ENCODE data around the gene SERPINB13. TPM values are rescaled to one million over a fixed set of nuclear protein-coding genes. Genes with fewer than 3 reads are reported as not detected.

SERPINB13 gene
- polyA plus RNA-seq, 1 donor (not counting 4 experiments of a cell fraction or from before 2014, with no cell fraction given) = 44.6 TPM

DNA sequence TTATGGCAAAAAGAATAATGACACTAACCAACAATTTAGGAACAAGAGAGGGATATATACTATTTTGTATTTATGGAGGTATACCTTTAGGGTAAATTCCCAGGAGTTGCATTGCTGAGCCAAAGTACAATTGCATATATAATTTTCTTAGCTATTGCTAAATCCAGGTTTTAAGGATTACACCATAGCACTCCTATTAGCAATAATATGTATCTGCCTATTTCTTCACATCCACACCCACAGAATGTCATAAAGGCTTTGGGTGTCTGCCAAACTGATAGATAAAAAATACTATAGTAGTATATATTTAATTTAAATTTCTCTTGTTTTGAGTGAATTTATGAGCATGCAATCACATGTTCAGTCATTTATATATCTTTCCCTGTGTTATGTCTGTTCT lies 11.5 kb upstream of the SERPINB13 start:
- Histone ChIP-seq H3K36me3 (ENCODE audit: control insufficient read depth in 2 of 2, extremely low read depth in 1 of 2, insufficient read depth in 2 of 2, low read length in 2 of 2) (no peaks in the 10 kb centered on the region), H3K4me2 (ENCODE audit: control insufficient read depth, extremely low read depth, insufficient read depth, low read depth, low read length) (no peak overlapping the region), H3K4me1 (ENCODE audit: control insufficient read depth, extremely low read depth, insufficient read depth, low read length) (peaks cover 3% of the 10 kb centered on the region), H3K79me2 (ENCODE audit: control insufficient read depth, insufficient read depth, low read length) (no peaks in the 10 kb centered on the region), H3K27ac (ENCODE audit: control insufficient read depth, insufficient read depth, low read length) (no peak overlapping the region), H3K9me1 (ENCODE audit: control insufficient read depth, extremely low read depth, insufficient read depth, low read length) (no peaks in the 10 kb centered on the region), H3K27me3 (ENCODE audit: control insufficient read depth, extremely low read depth, insufficient read depth, low read length) (no peaks in the 10 kb centered on the region), H2AFZ (ENCODE audit: control insufficient read depth, low read length) (no peak overlapping the region), H4K20me1 (ENCODE audit: control insufficient read depth, extremely low read depth, insufficient read depth, low read length) (no peaks in the 10 kb centered on the region), H3K9ac (ENCODE audit: control insufficient read depth, extremely low read depth, insufficient read depth, low read length) (no peak overlapping the region), H3K4me3 (ENCODE audit: control insufficient read depth in 2 of 3, extremely low read depth in 1 of 3, insufficient read depth in 2 of 3, low read depth in 1 of 3, low read length in 3 of 3) (no peak overlapping the region), H3K9me3 (ENCODE audit: control insufficient read depth, low read depth, low read length) (no peaks in the 10 kb centered on the region)
- DNase-seq (ENCODE audit: low read depth, low spot score) = no peak
- no peak for TF ChIP-seq EZH2 (IDR thresholded peaks at IDR 0.05; ENCODE audit: low read length)
- TF ChIP-seq, protein P1, sequence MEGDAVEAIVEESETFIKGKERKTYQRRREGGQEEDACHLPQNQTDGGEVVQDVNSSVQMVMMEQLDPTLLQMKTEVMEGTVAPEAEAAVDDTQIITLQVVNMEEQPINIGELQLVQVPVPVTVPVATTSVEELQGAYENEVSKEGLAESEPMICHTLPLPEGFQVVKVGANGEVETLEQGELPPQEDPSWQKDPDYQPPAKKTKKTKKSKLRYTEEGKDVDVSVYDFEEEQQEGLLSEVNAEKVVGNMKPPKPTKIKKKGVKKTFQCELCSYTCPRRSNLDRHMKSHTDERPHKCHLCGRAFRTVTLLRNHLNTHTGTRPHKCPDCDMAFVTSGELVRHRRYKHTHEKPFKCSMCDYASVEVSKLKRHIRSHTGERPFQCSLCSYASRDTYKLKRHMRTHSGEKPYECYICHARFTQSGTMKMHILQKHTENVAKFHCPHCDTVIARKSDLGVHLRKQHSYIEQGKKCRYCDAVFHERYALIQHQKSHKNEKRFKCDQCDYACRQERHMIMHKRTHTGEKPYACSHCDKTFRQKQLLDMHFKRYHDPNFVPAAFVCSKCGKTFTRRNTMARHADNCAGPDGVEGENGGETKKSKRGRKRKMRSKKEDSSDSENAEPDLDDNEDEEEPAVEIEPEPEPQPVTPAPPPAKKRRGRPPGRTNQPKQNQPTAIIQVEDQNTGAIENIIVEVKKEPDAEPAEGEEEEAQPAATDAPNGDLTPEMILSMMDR (optimal IDR thresholded peaks at IDR 0.05 in 1 of 3, IDR thresholded peaks at IDR 0.05 in 1 of 3, conservative IDR thresholded peaks at IDR 0.05 in 1 of 3; ENCODE audit: extremely low read depth in 1 of 3, insufficient read depth in 2 of 3, low read length in 3 of 3) = no peak
- no peak for FAIRE-seq
- dilution Hi-C loops (cut with MboI; ENCODE audit: extremely low pct_ligation_motif_present, low sequenced_read_pairs) = no loop called here

DNA sequence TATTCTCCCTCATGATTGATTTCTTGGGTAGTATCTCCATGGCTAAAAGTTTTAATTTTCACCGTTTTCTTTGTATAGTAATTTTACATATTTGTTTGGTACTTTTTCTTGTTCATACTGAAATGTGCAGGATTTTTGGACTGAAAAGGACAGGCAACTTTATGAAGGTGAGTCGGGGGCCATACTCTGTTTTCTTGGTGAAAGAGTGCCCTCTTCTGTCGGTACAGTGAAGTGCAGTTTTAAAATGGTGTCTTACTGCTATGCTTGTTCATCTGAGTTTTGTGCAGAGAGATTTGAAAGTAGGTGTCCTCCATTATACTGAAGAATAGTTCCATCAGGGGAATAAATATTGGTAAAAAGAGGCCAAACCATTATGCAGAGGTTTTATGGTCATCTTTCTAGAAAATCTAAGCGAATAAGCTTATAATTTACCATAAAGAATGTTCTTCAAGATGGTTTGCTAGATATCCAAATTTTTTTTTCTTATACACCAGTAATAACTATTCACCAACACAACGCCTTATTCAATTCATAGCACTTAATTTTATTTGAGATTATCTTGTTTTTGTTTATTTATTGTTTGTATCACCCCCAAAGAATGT lies 8.7 kb upstream of the SERPINB13 start:
- dilution Hi-C loops (cut with MboI; ENCODE audit: extremely low pct_ligation_motif_present, low sequenced_read_pairs) = no loop called here
- no peak for TF ChIP-seq EZH2 (IDR thresholded peaks at IDR 0.05; ENCODE audit: low read length)
- TF ChIP-seq, protein P1 (optimal IDR thresholded peaks at IDR 0.05 in 1 of 3, IDR thresholded peaks at IDR 0.05 in 1 of 3, conservative IDR thresholded peaks at IDR 0.05 in 1 of 3; ENCODE audit: extremely low read depth in 1 of 3, insufficient read depth in 2 of 3, low read length in 3 of 3) = peak; percentile 67 to 82 (median 81)

More for the DNA sequence above, 8.7 kb upstream of the SERPINB13 start:
- Histone ChIP-seq H3K9me3 (ENCODE audit: control insufficient read depth, low read depth, low read length) (no peaks in the 10 kb centered on the region), H3K4me1 (ENCODE audit: control insufficient read depth, extremely low read depth, insufficient read depth, low read length) (no peaks in the 10 kb centered on the region), H3K9me1 (ENCODE audit: control insufficient read depth, extremely low read depth, insufficient read depth, low read length) (no peaks in the 10 kb centered on the region), H3K4me3 (ENCODE audit: control insufficient read depth in 2 of 3, extremely low read depth in 1 of 3, insufficient read depth in 2 of 3, low read depth in 1 of 3, low read length in 3 of 3) (no peak overlapping the region), H2AFZ (ENCODE audit: control insufficient read depth, low read length) (no peak overlapping the region), H3K79me2 (ENCODE audit: control insufficient read depth, insufficient read depth, low read length) (no peaks in the 10 kb centered on the region), H3K27me3 (ENCODE audit: control insufficient read depth, extremely low read depth, insufficient read depth, low read length) (no peaks in the 10 kb centered on the region), H4K20me1 (ENCODE audit: control insufficient read depth, extremely low read depth, insufficient read depth, low read length) (no peaks in the 10 kb centered on the region), H3K27ac (ENCODE audit: control insufficient read depth, insufficient read depth, low read length) (no peak overlapping the region), H3K36me3 (ENCODE audit: control insufficient read depth in 2 of 2, extremely low read depth in 1 of 2, insufficient read depth in 2 of 2, low read length in 2 of 2) (no peaks in the 10 kb centered on the region), H3K9ac (ENCODE audit: control insufficient read depth, extremely low read depth, insufficient read depth, low read length) (no peak overlapping the region), H3K4me2 (ENCODE audit: control insufficient read depth, extremely low read depth, insufficient read depth, low read depth, low read length) (no peak overlapping the region)
- DNase-seq (ENCODE audit: low read depth, low spot score) (no peak), FAIRE-seq (peak; percentile 60)

All from keratinocyte (primary cell).